Activated CD4-positive, alpha-beta memory T cell treated with anti-CD3 and anti-CD28 coated beads, Interleukin-2, amount 10 ng/mL, durations not matched to agents 7 days and 5 days (primary cell): ENCODE results near the gene CYP27A1. TPM values are rescaled to one million over a fixed set of nuclear protein-coding genes. Genes with fewer than 3 reads are reported as not detected.

ENCODE experiments used
- CTCF ChIA-PET: fragments of 350-600 bp; sonication (Branson Sonifier 250); formaldehyde crosslinking; loops from one replicate; lab custom pipeline; 2021; ENCODE audit warnings: antibody characterized with exemption, inconsistent platforms; lab: Charles Lee
- POLR2A ChIA-PET: fragments of 350-600 bp; sonication (Branson Sonifier 250); formaldehyde crosslinking; loops from one replicate; lab custom pipeline; 2021; ENCODE audit warnings: antibody characterized with exemption; lab: Charles Lee
- DNase-seq: peaks from one replicate; pipeline ENCODE4 v3.0.0-alpha.2; 2020
- H3K27ac Mint-ChIP-seq: one replicate; pipeline ENCODE4 v1.8.0; 2021; ENCODE audit warnings: mild to moderate bottlenecking, mixed read lengths
- H3K27me3 Mint-ChIP-seq: one replicate; pipeline ENCODE4 v1.8.0; 2021; ENCODE audit warnings: mixed read lengths
- H3K36me3 Mint-ChIP-seq: one replicate; pipeline ENCODE4 v1.8.0; 2021; ENCODE audit warnings: low read depth, mixed read lengths
- H3K4me1 Mint-ChIP-seq: one replicate; pipeline ENCODE4 v1.8.0; 2021; ENCODE audit warnings: mixed read lengths
- H3K4me3 Mint-ChIP-seq: one replicate; pipeline ENCODE4 v1.8.0; 2021; ENCODE audit warnings: mild to moderate bottlenecking, mixed read lengths
- H3K9me3 Mint-ChIP-seq: one replicate; pipeline ENCODE4 v1.8.0; 2021; ENCODE audit warnings: mixed read lengths
- total RNA-seq, 2 experiments: library from RNA; stranded (reverse); gene quantifications; one replicate each; pipeline ENCODE4 v1.2.3, GENCODE V29; 2021

CYP27A1 gene
- total RNA-seq, 2 experiments from 2014 or later = not detected

GRCh38 chr2:218859988-218860831 is 78.3 kb downstream of the CYP27A1 start:
- peaks cover 74% of the 10 kb centered on the region for H3K27me3 Mint-ChIP-seq
- H3K9me3 Mint-ChIP-seq = no peaks in the 10 kb centered on the region
- POLR2A ChIA-PET = no interaction called here
- peaks cover 5% of the 10 kb centered on the region for H3K4me1 Mint-ChIP-seq
- CTCF ChIA-PET = interaction anchor here (1.2 to 1.5 kb wide), 2 partner anchors 14 to 38 kb away, joined by 4 to 6 read pairs; no protein-coding TSS in a partner anchor
- H3K36me3 Mint-ChIP-seq = no peaks in the 10 kb centered on the region
- no peak for DNase-seq
- H3K4me3 Mint-ChIP-seq = no peak overlapping the region
- H3K27ac Mint-ChIP-seq = no peak overlapping the region

GRCh38 chr2:218860950-218861381 is 79.0 kb downstream of the CYP27A1 start:
- no peak for DNase-seq

GRCh38 chr2:218861645-218862318 is 79.8 kb downstream of the CYP27A1 start:
- CTCF ChIA-PET = interaction anchor here (1.5 kb wide), 1 partner anchor 36 kb away, joined by 6 read pairs; no protein-coding TSS in a partner anchor
- H3K9me3 Mint-ChIP-seq = no peaks in the 10 kb centered on the region
- DNase-seq = no peak

More at GRCh38 chr2:218860950-218861381, 79.0 kb downstream of the CYP27A1 start:
- Mint-ChIP-seq H3K4me3 (no peak overlapping the region), H3K4me1 (peaks cover 5% of the 10 kb centered on the region), H3K27ac (no peak overlapping the region), H3K27me3 (peaks cover 68% of the 10 kb centered on the region), H3K9me3 (no peaks in the 10 kb centered on the region), H3K36me3 (no peaks in the 10 kb centered on the region)
- CTCF ChIA-PET = interaction anchor here (1.2 to 1.5 kb wide), 2 partner anchors 13 to 37 kb away, joined by 4 to 6 read pairs; no protein-coding TSS in a partner anchor
- POLR2A ChIA-PET = no interaction called here

GRCh38 chr2:218863021-218863520 is 81.1 kb downstream of the CYP27A1 start:
- no peak for DNase-seq
- CTCF ChIA-PET = interaction anchor here (0.9 to 1.5 kb wide), 4 partner anchors 9 to 35 kb away, joined by 3 to 4 read pairs (median 4); no protein-coding TSS in a partner anchor
- H3K36me3 Mint-ChIP-seq = no peaks in the 10 kb centered on the region
- no peaks in the 10 kb centered on the region for H3K9me3 Mint-ChIP-seq
- POLR2A ChIA-PET = no interaction called here
- H3K27ac Mint-ChIP-seq = no peak overlapping the region
- H3K27me3 Mint-ChIP-seq = peaks cover 60% of the 10 kb centered on the region
- H3K4me3 Mint-ChIP-seq = no peak overlapping the region
- H3K4me1 Mint-ChIP-seq = peaks cover 5% of the 10 kb centered on the region

More at GRCh38 chr2:218861645-218862318, 79.8 kb downstream of the CYP27A1 start:
- peaks cover 5% of the 10 kb centered on the region for H3K4me1 Mint-ChIP-seq
- POLR2A ChIA-PET = no interaction called here
- no peaks in the 10 kb centered on the region for H3K36me3 Mint-ChIP-seq
- no peak overlapping the region for H3K27ac Mint-ChIP-seq
- peaks cover 63% of the 10 kb centered on the region for H3K27me3 Mint-ChIP-seq
- no peak overlapping the region for H3K4me3 Mint-ChIP-seq

Other genes with a start within 250 kb of the CYP27A1 start
- 10 to 100 TPM; 30.2 to 32.7 TPM for gene USP37, start 213.8 kb upstream of the CYP27A1 start, total RNA-seq
- 10 to 100 TPM; 77.1 to 77.3 TPM for gene CNOT9, start 213.3 kb upstream of the CYP27A1 start, total RNA-seq
- gene PLCD4, start 174.2 kb upstream of the CYP27A1 start, total RNA-seq = under 1 TPM; 0.10 to 0.38 TPM
- gene ZNF142, start 122.5 kb upstream of the CYP27A1 start, total RNA-seq = 10 to 100 TPM; 41.4 to 41.8 TPM
- 10 to 100 TPM; 35.0 to 39.8 TPM for gene BCS1L, start 122.5 kb upstream of the CYP27A1 start, total RNA-seq
- 10 to 100 TPM; 15.1 to 21.9 TPM for gene RNF25, start 110.1 kb upstream of the CYP27A1 start, total RNA-seq
- gene STK36, start 110.1 kb upstream of the CYP27A1 start, total RNA-seq = 10 to 100 TPM; 17.6 to 17.9 TPM
- 10 to 100 TPM; 27.6 to 29.2 TPM for gene TTLL4, start 71.3 kb upstream of the CYP27A1 start, total RNA-seq
- gene PRKAG3, start 49.7 kb downstream of the CYP27A1 start, total RNA-seq = not detected
- not detected for gene WNT6, start 77.7 kb downstream of the CYP27A1 start, total RNA-seq
- 1 to 10 TPM in 1 of 2 experiments, under 1 TPM in 1; 0.70 to 1.4 TPM for gene WNT10A, start 98.7 kb downstream of the CYP27A1 start, total RNA-seq
- not detected for gene CDK5R2, start 177.5 kb downstream of the CYP27A1 start, total RNA-seq
- gene FEV, start 203.0 kb downstream of the CYP27A1 start, total RNA-seq = not detected
- not detected for gene CRYBA2, start 211.3 kb downstream of the CYP27A1 start, total RNA-seq